Brain microvascular endothelial cell (primary cell): Measurements from ENCODE around the gene TMEM117.

Experiments
- DNase-seq: peaks from one replicate; pipeline ENCODE4 v3.0.0-alpha.2; 2020
- H3K27ac ChIP-seq: fragments of 250-450 bp; sonication (Bioruptor Pico); 2 replicates; pipeline ENCODE4 v1.5.1; 2020; ENCODE audit warnings: mild to moderate bottlenecking, moderate library complexity
- H3K27me3 ChIP-seq: fragments of 250-450 bp; sonication (Bioruptor Pico); replicated peaks from 2 replicates; pipeline ENCODE4 v1.5.1; 2020; ENCODE audit warnings: mild to moderate bottlenecking
- H3K36me3 ChIP-seq: fragments of 250-450 bp; sonication (Bioruptor Pico); replicated peaks from 2 replicates; pipeline ENCODE4 v1.5.1; 2020; ENCODE audit warnings: mild to moderate bottlenecking
- H3K4me3 ChIP-seq: 2 replicates; pipeline ENCODE4 v1.5.1; 2011; ENCODE audit warnings: low read depth, mild to moderate bottlenecking, control low read depth, low read length, moderate library complexity
- CTCF ChIP-seq: IDR thresholded peaks from 2 replicates; pipeline ENCODE4 v1.5.1; 2011; ENCODE audit warnings: low read depth, mild to moderate bottlenecking, moderate library complexity, low read length, control low read depth, inconsistent platforms; ENCODE audit errors: missing control alignments
- in situ Hi-C: cut with HindIII; loops from 2 replicates; pipeline ENCODE4 v1.10.0; 2017; ENCODE audit warnings: low sequenced_read_pairs, low pct_ligation_motif_present

TMEM117 gene

DNA sequence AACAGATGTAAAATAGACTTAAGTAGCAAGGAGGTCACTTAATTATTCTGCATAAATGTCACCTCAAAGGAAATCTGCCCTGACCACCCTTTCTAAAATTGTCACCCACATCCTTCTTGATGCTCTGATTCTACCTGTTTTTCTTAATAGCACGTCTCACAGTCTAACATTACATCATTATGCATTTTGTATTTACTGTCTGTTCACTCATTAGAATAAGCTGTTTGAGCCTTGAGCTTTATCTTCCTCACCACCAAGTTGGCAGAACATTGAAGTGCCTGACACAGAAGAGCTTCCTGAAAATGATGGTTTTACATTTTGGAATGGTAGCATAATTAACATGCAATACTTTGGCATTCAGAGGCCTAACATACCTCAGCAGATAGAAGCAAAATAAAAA is 8.8 kb upstream of the TMEM117 start:
- H3K4me3 ChIP-seq: no peak overlapping the region
- in situ Hi-C loops: no loop called here
- no peak overlapping the region for H3K27ac ChIP-seq
- no peak for TF ChIP-seq CTCF
- H3K36me3 ChIP-seq: no peaks in the 10 kb centered on the region
- no peak for DNase-seq
- H3K27me3 ChIP-seq: no peaks in the 10 kb centered on the region

GRCh38 chr12:43832463-43833168 is 3.3 kb upstream of the TMEM117 start:
- no peak for DNase-seq
- no peaks in the 10 kb centered on the region for H3K27me3 ChIP-seq
- H3K4me3 ChIP-seq: no peak overlapping the region
- in situ Hi-C loops: no loop called here
- H3K36me3 ChIP-seq: no peaks in the 10 kb centered on the region
- no peak overlapping the region for H3K27ac ChIP-seq
- no peak for TF ChIP-seq CTCF

- no peak for TF ChIP-seq CTCF
- no peaks in the 10 kb centered on the region for H3K27me3 ChIP-seq
- in situ Hi-C loops: no loop called here
- no peak for DNase-seq
- H3K36me3 ChIP-seq: no peaks in the 10 kb centered on the region
- H3K4me3 ChIP-seq: peak overlapping the region; percentile 75
- no peak overlapping the region for H3K27ac ChIP-seq
Measured at GRCh38 chr12:43835264-43835655, 621 bp upstream of the TMEM117 start.

DNA sequence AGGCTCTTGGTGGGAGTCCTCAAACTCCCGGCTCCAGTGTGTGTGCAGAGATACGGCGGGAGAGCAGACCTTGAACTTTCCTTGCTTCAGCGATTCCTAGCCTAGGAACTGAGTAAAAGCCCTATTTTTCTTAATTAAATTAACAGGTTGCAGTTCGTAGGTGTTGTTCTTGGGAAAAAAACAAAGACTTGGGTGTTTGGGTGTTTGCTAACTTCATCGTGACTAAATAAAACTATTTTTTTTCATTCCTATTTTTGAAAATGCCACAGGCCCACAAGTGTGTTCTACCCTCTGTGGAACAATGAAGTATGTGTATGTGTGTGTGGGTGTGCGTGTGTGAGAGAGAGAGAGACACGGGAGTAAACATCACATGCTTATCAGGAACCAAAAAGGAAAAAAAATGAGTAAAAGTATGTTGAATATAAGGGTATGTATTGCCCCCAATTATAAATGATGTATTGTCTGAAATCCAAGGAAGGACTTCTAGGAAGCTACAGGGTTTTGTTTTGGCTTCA is 651 bp downstream of the TMEM117 start:
- DNase-seq: peak; percentile 9
- Histone ChIP-seq H3K27me3 (no peaks in the 10 kb centered on the region), H3K27ac (peak overlapping the region; percentile 60), H3K4me3 (peak overlapping the region; percentile 75), H3K36me3 (no peaks in the 10 kb centered on the region)
- in situ Hi-C loops: no loop called here
- TF ChIP-seq CTCF: no peak

DNA sequence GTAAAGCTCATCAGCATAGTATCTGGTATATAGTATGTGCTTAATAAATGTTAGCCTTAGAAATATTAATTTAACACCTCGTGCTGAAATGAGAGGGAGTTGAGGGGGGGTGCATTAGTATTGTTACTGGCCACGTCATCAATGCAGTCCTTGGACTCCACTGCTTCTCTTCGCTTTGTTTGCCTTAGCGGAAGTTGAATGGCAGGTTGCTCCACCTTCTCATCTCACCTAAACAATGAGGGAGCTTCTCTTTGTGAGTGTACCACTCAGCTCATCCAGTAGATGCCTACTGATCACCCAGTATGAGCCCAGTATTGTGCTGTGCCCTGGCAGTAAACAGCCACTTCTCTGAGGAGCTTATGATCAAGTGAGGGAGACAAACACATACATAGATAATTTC is 4.5 kb downstream of the TMEM117 start:
- Histone ChIP-seq H3K4me3 (no peak overlapping the region), H3K36me3 (no peaks in the 10 kb centered on the region), H3K27me3 (no peaks in the 10 kb centered on the region), H3K27ac (no peak overlapping the region)
- no peak for TF ChIP-seq CTCF
- in situ Hi-C loops: no loop called here
- no peak for DNase-seq

DNA sequence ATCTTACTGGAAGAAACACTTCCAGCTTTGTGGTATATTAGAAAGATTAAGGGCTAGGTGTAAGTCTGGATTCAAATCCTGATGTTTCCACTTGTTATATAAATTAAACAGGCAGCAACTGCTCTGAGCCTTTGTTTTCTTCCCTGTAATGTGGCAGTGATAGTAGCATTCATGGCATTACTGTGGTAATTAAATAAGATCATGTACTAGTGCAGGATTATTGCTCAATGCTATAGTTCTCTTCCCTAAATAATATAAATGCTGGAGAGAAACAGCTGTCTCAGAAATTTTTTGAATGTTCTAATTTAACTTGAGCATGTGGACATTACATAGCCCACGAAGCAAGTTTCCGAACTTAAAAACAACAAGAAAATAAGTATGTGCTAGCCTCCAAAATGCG is 5.4 kb downstream of the TMEM117 start:
- in situ Hi-C loops: no loop called here
- no peaks in the 10 kb centered on the region for H3K36me3 ChIP-seq
- no peak for DNase-seq
- no peak overlapping the region for H3K4me3 ChIP-seq
- no peak for TF ChIP-seq CTCF
- H3K27me3 ChIP-seq: no peaks in the 10 kb centered on the region
- H3K27ac ChIP-seq: no peak overlapping the region
